NCI-H2029 (cell line): ENCODE data around the gene BTD.
"Not testable (repeated sequence)": the region's sequence is repeated elsewhere in the genome, so short reads cannot be mapped to it uniquely, and the experiment has no call there.

Experiments
- DNase-seq: peaks from one replicate; lab custom pipeline; 2025; lab: John Stamatoyannopoulos, UW

The BTD gene

DNA sequence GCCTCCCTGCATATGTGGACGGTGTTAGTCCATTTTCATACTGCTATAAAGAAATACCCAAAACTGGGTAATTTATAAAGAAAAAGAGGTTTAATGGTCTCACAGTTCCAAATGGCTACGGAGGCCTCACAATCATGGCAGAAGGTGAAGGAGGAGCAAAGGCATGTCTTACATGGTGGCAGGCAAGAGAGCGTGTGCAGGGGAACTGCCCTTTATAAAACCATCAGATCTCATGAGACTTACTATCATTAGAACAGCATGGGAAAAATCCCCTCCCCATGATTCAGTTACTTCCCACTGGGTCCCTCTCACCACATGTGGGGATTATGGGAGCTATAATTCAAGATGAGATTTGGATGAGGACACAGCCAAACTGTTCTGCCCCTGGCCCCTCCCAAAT, 1.3 kb downstream of the BTD start:
- not testable (repeated sequence) for DNase-seq

DNA sequence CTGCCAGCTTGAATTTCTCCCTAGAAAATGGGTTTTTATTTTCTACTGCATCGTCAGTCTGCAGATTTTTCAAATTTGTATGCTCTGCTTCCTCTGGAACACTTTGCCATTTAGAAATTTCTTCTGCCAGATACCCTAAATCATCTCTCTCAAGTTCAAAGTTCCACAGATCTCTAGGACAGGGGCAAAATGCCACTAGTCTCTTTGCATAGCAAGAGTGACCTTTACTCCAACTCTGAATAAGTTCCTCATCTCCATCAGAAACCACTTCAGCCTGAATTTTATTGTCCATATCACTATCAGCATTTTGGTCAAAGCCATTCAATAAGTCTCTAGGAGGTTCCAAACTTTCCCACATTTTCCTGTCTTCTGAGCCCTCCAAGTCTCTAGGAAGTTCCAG, 3.0 kb downstream of the BTD start:
- DNase-seq: not testable (repeated sequence)

DNA sequence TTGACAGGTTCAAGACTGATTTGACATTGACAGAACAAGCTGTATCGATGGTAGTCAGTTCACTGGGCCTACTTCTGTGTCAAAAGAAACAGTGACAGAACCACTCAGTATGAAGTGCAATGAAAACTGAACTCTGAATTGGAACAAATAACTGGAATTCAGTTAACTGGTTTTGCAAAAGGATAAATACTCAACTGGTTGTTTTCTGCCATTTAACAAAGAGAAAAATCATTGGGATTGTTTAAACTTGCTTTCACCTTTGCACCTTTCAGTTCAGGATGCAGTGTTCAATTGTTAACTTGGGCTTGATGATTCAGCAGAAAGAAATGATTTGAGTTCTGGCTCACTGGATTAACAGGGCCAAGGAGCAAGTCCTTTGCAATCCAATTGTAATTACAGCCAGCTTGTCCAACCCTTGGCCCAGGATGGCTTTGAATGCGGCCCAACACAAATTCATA, 4.9 kb downstream of the BTD start:
- no peak for DNase-seq

DNA sequence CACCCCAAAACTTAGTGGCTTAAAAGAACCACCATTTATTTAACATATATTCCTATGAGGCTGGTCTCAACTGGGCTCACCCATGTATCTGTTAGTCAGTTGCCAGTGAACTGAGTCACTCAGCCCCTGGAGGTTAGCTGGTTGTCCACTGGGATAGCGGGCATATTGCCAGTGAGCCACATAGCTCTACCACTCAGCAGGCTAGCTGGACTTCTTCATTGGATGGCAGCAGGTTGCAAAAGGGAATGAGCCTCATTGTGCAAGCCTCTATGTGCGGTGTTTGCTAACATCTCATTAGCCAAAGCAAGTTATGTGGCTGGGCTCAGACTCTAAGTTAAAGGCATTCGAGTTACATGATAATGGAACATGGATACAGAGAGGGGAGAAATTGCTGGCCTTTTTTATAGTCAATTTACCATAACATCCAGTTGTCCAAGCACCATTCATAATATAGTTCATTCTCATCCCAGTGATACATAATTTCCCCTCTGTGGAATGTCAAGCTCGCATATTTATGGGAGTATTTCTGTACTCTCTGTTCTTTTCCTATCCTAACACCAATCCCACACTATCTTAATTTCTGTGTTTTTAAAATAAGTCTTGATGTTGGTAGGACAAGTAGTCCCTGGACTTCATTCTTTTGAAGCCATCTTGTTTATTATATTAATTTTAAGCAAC, 8.7 kb downstream of the BTD start:
- DNase-seq: no peak

DNA sequence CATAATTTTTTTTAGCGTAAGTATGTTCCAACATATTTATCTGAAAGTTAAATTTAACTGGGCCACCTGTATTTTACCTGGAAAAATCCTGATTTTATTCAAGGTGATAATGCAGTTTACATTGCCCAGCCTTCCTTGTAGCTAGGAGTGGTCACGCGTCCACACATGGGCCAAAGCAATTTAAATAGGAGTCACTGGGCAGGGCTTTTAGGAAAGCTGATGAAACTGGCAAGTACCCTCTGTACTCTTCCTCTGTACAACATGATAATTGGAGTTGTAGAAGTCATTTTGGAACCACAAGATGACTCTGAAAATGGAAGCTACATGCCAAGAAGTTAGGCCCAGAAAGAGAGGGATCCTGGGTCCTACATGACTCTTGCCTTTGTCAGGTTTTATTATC, 9.5 kb downstream of the BTD start:
- no peak for DNase-seq

DNA sequence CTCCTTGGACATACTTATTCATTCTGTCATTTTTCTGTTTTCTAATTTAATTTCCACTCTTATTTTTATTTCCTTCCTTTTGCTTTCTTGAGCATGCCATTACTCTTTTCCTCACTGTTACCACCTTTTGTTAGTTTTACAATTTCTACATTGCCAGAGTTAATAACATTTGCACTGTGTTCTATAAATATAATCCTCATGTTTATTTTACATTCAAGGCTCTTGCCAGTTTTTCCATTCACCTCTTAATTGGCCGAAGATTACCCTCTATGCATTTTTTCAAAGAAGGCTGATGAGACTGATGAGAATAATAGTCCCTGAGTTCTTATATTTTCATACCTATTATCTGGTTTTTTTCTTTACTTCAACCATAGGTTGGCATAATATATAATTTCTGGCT, 10.5 kb downstream of the BTD start:
- no peak for DNase-seq

DNA sequence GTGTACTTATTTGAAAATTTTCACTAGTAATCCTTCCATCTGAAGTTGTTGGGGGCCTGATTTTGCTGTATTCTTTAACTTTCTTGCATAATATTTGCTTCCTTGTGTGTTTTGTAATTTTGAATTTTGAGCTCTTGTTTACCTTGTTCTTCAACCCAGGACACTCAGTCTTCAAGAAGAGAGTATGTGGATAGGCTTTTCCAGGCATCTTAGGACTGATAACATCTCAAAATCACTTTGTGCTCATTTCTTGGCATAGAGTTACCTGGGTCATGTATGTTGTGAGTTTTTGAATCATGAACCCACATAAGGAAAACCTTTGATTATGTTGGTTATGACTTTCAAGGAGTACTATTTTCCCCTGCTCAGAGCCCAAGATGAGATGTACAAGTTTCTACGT, 13.4 kb downstream of the BTD start:
- DNase-seq: no peak

DNA sequence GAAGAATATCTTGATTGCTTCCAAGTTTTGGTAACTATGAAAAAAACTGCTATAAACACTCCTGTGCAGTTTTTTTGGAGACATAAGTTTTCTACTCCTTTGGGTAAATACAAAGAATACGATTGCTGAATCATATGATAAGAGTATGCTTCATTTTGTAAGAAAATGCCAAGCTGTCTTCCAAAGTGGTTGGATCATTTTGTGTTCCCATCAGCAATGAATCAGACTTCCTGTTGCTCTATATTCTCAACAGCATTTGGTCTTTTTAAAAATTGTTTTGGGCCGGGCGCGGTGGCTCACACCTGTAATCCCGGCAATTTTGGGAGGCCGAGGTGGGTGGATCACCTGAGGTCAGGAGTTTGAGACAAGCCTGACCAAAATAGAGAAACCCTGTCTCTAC, 14.5 kb downstream of the BTD start:
- DNase-seq: no peak

DNA sequence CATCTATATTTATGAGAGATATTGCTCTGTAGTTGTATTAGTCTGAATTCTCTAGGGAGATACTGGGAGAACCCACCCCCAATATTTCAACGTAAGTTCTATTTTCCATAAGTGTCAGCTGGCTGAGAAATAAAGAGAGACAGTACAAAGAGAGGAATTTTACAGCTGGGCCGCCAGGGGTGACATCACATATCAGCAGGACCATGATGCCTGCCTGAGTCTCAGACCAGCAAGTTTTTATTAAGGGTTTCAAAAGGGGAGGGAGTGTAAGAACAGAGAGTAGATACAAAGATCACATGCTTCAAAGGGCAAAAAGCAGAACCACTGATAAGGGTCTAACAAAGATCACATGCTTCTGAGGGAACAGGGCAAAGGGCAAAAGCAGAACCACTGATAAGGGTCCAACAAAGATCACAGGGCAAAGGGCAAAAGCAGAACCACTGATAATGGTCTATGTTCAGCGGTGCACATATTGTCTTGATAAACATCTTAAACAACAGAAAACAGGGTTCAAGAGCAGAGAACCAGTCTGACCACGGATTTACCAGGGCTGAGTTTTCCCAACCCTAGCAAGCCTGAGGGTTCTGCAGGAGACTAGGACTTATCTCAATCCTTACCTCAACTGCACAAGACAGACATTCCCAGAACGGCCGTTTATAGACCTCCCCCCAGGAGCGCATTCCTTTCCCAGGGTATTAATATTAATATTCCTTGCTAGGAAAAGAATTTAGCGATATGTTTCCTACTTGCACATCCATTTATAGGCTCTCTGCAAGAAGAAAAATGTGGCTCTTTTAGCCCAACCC, 18.3 kb downstream of the BTD start:
- not testable (repeated sequence) for DNase-seq

DNA sequence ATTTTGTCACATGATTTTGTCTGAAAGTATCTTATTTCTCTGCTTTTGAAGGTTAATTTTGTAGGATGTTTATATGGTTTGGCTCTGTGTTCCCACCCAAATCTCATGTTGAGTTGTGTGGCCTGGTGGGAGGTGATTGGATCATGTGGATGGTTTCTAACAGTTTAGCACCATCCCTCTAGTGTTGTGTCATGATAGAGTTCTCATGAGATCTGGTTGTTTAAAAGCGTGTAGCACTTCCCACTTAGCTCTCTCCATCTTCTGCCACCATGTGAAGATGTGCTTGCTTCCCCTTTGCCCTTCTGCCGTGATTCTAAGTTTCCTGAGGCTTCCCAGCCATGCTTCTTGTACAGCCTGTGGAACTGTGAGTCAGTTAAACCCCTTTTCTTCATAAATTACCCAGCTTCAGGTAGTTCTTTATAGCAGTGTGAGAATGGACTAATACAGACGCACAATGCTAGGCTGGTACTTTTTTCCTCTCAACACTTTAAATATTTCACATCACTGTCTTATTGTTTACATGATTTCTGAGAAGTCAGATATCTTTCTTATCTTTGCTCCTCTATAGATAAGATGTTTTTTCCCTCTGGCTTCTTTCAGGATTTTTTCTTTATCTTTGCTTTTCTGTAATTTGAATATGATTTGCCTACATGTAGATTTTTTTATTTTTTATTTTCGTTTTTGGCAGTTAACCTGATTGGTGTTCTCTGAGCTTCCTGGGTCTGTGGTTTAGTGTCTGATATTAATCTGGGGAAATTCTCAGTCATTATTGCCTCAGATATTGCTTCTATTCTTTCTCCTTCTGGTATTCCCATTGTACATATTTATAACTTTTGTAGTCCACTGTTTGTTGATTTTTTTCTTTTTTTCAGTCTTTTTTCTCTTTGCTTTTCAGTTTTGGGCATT, 22.2 kb downstream of the BTD start:
- no peak for DNase-seq

DNA sequence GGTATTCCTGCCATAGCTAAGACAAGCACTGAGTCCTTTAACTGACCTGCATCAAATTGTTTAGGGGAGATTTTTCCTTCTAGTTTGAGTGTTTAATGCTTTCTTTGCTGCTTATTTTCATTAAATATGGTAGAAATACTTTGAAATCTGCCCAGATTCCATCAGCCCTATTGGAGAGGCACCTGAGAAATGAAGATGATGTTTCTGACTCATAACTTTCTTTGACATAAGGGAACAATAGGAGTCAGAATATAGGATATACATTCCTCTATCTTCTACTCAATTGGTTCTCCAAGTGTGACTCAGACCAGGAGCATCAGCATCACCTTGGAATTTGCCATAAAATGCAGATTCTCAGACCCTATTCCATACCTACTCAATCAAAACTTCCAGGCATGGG, 27.4 kb downstream of the BTD start:
- no peak for DNase-seq

DNA sequence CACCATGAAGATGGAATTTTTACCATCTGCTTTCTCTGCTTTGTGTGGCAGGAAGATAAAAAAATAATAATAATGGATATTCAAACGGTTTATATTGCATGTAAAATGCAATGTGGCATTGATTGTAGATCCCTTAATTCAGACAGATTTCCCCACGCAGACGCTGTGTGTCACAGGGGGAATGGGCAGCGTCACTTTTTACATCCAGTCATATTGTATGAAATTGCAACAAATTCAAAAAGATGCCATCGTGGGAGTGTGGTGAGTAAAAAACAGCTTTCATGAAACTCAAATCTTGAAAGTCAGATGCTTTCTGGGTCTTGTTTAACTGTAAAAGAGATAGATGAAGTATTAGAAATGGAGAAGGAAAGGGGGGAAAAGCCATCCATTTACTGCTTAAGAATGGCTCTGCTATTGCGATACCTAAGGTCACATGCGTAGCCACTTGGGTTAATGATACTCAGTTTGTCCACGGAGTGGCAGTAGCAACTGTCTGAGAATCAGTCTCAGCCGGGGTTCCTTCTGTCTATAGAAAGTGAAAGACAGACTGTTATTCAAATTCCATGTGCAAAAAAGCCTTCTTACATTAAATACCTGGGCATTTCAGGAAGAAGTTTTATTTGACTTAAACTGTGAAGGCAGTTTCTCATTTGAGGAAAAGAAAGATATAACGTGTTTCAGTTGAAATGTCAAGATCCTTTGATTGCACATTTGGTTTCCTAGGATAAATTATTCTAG, 28.5 kb downstream of the BTD start:
- peak; percentile 74 for DNase-seq

DNA sequence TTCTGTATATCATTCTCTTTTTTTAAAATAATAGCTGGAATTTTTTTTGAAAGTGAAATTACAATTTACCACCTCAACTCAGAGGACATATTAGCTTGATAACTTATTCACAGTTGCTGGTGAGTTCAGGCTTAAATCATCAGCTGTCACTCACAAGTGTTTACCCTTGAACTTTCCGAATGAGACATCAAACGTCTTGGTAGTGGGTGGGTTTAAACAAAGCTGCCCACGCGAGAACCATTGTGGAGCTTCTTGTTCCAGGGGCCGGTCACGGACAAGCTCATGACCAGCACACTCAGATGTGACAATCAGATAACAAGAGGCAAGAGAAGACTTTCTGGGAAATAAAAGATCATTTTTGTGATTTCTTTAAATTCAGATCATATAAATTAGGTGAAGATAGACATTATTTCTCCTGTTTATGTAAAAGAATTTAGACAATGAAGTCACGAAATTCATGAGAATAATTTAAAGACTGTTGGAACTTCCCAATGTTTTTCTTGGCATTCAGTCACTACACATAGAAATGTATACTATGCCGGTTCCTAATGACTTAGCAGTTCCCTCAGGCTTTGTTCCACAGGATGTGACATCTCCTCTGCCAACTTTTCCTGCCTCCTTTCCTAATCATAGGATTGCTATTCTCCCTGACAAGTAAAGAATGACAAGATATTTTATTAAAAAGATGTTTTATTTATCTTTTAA, 29.3 kb downstream of the BTD start:
- DNase-seq: no peak

DNA sequence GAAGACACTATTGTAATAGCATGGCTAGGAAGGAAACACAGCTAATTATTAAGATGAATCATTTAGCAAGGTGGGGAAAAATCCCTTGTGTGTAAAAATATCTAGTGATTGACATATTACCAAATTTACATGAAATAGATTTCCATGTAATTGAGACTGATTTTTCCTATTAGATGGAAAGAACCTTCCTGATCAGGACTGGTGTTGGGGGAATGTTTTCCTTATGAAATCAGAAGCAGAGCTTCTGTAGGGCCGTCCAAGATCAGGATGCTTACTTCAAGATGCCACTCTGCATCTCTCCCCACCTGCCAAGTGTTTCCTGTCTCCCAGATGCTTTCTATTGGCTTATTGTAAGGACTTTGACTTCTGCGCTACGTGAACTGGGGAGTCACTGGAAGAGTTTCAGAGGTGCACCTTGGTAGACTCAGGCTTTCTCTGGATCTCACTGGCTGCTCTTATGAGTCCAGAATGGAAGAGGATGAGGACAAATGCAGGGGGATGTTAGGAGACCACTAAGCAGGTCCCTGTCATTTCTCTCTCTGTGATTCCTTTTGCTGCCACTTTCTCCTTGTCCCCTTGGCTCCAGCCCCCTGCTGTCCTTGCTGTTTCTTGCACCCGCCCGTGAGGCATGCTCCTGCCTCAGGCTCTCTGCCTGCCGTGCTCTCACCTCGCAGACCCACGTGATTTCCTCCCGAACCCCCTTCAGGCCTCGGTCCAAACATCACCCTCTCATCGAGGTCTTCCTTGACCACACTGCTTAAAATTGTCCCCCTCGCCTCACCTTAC, 30.1 kb downstream of the BTD start:
- no peak for DNase-seq

DNA sequence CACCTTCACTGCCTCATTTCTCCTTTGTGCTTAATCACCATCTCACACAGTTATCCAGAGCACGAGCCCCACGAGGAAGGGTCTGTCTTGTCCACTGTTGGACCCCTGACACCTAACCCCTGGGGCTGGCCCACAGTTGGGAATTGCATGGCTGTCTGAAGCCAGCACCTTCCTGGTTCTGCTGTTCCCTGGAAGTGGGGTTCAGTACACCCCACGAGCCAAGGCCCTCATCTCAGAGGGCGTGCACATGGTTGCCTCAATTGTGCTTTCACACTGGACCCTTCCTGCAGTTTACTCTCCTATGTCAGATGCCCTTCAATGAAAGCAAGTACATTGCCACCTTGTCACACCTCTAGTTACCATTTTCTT, 30.7 kb downstream of the BTD start:
- no peak for DNase-seq

DNA sequence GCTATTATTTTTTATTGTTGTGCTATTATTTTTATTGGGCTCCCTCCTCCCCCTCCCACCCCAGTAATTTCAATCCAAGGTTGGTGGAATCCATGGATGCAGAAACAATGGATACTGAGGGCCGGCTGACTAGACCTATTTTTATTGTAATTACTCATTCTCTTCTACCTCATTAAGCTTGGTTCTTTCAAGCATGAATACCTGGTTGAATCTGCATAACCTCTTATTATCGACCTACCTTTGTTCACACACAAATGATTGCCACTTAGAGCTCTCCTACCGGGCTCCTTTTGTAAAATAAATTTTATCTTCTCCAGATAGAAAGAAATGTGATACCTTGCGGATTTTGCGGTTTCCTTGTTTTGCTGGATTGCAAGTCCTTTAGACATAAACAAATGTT, 31.6 kb downstream of the BTD start:
- peak; percentile 53 for DNase-seq

DNA sequence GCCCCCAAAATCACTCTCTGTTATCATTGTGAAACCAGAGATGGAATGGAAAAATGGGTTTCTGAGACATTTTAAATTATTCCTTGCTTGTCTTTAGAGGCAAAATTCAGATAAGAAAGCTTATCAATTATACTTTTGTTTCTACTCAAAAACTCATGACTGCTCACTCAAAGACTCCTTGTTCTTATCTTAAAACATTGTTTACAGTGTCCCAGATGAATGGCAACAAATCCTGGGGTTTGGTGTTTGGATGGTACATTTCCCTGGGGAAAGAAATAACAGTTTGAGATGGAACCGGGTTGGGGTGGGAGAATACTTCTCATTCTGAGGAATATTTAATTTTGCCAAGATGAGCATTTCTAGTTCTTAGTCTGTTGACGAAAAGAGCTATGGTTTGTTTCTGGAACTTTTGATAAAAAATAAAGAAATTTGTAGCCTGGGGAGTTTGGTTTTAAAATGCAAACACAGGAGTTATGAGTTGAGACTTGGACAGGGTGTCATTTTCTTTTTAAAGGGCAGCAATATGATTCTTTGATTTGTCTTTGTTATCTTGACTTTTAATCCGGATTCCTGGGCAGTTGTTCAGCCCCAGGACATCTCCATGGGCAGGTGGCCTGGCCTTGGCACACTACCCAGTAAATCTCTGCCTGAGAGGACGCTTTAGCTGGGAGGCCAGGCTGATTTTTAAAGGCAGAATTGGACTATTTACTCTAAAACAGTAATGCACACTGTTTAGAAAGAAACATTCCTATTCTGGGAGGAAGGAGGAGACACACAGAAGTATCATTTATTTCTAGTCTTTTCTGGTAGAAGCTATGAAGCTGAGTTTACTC, 32.4 kb downstream of the BTD start:
- DNase-seq: no peak

DNA sequence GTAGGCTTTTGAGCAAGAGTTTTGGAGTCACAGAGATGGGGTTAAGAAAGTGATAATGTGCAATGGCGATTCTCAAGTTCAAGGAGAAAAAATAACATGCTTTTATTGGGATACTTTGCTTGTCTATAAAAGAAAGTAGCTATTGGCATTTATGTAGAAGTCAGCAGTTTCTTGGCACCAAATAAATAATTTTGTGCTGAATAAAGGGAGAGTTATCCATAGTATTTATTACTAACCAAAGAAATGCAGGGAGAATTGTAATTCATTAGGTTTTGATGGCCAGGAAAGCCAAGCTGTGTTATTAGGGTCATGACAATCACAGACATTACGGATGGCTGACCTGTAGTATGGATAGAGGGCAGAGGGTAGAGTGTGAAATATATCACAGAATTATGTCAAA, 33.1 kb downstream of the BTD start:
- no peak for DNase-seq

DNA sequence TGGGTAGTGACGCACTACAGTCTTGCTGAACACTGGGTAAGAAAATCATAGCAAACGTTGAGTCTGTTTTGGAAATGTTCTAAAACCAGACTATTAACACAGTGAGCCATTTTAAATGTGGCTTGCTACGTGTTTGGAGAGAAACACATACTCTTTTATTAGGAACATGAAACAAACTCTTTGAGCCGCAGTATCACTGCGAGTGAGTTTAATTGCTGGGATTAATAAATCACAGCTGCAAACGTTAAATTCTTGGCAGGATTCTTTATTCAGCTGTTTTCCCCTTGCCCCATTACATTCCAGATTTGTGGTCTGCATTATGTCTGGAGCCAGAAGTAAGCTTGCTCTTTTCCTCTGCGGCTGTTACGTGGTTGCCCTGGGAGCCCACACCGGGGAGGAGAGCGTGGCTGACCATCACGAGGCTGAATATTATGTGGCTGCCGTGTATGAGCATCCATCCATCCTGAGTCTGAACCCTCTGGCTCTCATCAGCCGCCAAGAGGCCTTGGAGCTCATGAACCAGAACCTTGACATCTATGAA, 33.6 kb downstream of the BTD start:
- DNase-seq: no peak
